ENCODE measurements around the gene LACC1.
A peak's percentile ranks its signal among the peaks of the same experiment; 100 is the strongest.

Gene LACC1

DNA sequence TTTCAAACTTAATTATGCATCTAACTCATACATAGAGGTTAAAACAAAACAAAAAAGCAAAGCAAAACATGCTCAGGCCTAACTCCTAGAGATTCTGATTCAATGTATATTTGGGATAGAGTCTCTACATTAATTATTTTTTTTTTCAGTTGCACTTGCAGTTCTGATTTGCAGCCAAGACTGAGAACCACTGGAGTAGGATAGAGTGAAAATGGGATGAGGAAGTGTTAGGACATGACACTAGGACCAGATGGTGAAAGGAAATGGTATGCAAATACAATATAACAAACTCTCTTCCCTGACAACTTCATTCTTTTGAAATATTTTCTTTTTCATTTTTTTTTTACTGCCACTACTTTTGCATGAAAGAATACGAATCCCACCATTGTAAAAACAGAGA lies 1.9 kb upstream of the LACC1 start:
- no peaks in the 10 kb centered on the region for H3K36me3 Mint-ChIP-seq
- peak overlapping the region; percentile 19 for H3K27ac Mint-ChIP-seq
- peaks cover 20% of the 10 kb centered on the region for H3K4me1 Mint-ChIP-seq
- peaks cover 21% of the 10 kb centered on the region for H3K27me3 Mint-ChIP-seq
- peak overlapping the region; percentile 73 for H3K4me3 Mint-ChIP-seq
- no peaks in the 10 kb centered on the region for H3K9me3 Mint-ChIP-seq

DNA sequence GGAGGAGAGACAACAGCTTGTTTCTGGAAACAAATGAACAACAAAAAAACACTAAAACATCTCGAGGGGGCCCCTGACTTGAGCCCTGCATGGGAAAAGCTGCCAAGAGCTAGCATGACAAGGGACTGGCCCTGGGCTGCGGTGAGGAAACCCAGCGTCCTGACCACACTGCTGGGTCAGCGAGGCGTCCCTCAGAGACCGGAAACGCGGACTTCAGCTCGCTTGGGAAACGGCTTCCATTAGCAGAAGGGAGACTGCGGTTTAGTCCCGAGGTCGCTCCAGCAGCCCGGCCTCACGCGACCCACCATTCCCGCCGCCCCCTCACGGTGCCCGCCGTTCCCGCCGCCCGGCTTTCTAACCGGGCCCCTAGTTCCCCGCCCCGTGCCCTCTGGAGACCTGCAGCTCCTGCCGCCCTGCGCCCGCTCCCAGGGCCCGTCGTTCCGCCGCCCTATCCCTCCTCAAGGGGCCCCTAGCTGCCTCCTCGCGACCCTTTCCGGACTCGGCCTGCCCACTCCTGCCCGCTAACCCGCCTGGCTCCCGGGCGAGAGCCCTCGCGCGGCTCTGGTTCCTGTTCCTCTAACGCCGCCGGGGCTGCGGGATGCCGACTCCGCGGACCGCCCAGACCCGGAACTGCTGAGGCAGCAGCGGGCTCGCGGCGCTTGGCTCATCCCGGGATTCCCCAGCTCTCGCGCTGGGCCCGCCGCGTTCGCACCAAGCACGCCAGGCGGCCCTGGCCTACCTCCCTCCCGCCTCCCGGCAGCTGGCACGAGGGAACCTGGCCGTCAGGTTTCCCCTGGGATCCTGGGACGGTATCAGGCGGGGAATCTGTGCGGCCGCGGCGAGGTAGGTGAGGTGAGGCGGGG lies 581 bp upstream of the LACC1 start, which contains the start of gene CCDC122:
Gene CCDC122 (minus strand): TSS at position 849 of the 863 bp plus-strand sequence. CDS start 10,364 bp downstream, outside the sequence.
- Mint-ChIP-seq H3K4me1 (peaks cover 20% of the 10 kb centered on the region), H3K27me3 (peaks cover 21% of the 10 kb centered on the region), H3K36me3 (no peaks in the 10 kb centered on the region), H3K9me3 (no peaks in the 10 kb centered on the region), H3K27ac (peak within 1 kb of the TSS; percentile 85), H3K4me3 (peak within 1 kb of the TSS; percentile 86)

DNA sequence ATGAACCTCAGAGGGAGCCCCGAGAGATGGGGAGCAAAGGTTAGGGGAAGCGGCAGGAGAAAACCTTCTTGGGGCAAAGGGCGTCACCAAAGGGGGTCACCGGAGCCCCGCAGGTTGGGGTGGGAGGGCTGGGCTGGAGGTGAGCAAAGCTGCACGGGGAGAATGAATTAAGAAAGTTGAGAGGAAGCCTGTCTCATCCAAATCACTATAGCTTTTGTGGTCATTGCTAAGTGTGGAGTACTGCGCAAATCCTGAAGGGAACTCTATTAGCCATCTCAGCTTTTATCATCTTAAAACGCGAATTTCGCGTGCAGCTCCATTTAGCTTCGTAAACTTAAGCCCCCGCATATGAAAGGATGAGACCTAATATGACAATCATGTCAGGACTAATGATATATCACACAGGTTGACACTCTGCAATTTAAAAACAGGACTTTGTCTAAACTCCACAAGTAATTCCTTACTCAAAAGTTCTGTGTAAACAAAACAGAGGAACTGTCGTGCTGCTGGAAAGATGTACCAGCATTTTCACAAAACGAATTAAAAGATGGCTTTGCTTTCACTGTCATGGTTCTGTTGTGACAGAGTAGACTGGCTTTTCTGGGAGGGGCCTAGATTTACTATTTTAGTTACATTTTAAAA lies 631 bp downstream of the LACC1 start:
- Mint-ChIP-seq H3K9me3 (no peaks in the 10 kb centered on the region), H3K4me3 (peak overlapping the region; percentile 86), H3K36me3 (no peaks in the 10 kb centered on the region), H3K27ac (peak overlapping the region; percentile 38), H3K27me3 (peaks cover 21% of the 10 kb centered on the region), H3K4me1 (peaks cover 20% of the 10 kb centered on the region)

DNA sequence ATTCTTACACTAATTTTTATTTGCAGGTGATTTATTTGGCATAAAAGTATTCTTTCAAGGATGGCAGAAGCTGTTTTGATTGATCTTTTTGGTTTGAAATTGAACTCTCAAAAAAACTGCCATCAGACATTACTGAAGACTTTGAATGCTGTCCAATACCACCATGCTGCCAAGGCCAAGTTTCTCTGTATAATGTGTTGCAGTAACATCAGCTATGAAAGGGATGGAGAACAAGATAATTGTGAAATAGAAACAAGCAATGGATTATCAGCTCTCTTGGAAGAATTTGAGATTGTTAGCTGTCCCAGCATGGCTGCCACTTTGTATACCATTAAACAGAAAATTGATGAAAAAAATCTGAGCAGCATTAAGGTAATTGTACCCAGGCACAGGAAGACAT lies 1.2 kb downstream of the LACC1 start:
- no peak overlapping the region for H3K4me3 Mint-ChIP-seq
- no peaks in the 10 kb centered on the region for H3K36me3 Mint-ChIP-seq
- H3K4me1 Mint-ChIP-seq, result peaks cover 20% of the 10 kb centered on the region
- peaks cover 23% of the 10 kb centered on the region for H3K27me3 Mint-ChIP-seq
- no peak overlapping the region for H3K27ac Mint-ChIP-seq
- no peaks in the 10 kb centered on the region for H3K9me3 Mint-ChIP-seq

DNA sequence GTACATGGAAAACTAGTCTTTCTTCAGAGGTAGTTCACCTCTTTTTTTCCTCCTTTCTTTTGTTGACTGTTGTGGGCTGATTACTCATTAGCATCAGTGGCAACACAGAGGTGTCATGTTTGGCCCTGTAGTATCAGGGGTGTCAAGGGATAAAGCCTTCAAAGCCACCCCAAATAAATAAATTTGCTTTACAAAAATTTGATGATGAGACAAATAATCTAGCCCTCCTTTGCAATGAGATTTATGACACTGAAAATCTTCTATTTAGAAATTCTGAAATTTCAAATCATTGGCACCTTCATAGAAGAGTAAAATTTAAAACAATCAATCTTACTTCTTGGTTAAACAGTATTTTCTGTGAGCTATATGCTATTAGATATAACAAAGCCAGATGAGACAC lies 1.9 kb downstream of the LACC1 start:
- Mint-ChIP-seq H3K9me3 (no peaks in the 10 kb centered on the region), H3K27ac (no peak overlapping the region), H3K4me3 (peak overlapping the region; percentile 9), H3K27me3 (peaks cover 25% of the 10 kb centered on the region), H3K4me1 (peaks cover 20% of the 10 kb centered on the region), H3K36me3 (no peaks in the 10 kb centered on the region)

DNA sequence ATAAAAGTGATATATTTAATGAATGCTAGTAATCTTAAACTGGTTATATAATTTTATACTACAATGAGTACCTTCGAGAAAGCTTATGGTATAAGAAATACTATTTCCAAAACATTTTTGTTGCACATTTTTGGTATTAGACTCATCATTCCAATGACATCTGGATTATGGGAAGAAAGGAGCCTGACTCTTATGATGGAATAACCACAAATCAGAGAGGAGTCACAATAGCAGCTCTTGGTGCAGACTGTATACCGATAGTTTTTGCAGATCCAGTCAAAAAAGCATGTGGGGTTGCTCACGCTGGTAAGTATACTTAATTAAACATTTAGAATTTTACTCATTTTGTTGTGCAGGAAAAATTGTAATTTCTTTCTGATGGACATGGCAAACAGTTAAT lies 3.9 kb downstream of the LACC1 start:
- peaks cover 9% of the 10 kb centered on the region for H3K4me1 Mint-ChIP-seq
- no peaks in the 10 kb centered on the region for H3K36me3 Mint-ChIP-seq
- H3K27me3 Mint-ChIP-seq, result peaks cover 23% of the 10 kb centered on the region
- H3K9me3 Mint-ChIP-seq, result no peaks in the 10 kb centered on the region
- H3K27ac Mint-ChIP-seq, result no peak overlapping the region
- H3K4me3 Mint-ChIP-seq, result no peak overlapping the region

DNA sequence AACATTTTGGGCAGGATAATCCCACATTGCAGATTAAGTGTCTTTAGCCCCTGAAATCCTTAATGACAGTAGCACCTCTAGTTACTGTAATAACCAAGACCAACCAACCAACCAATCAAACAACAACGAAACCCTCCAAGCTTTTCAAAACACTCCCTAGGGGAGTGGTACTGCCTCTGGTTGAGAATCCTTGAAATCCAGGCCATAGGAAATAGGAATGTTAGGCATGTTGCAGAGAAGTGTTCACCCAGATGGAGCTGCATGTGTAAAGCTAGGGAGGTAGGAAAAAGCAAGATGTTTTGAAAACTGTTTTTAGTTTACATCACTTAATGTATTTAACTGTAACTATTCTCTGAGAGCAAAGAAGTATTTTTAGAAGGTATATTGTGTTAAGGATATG lies 4.5 kb downstream of the LACC1 start:
- Mint-ChIP-seq H3K4me1 (peaks cover 7% of the 10 kb centered on the region), H3K36me3 (no peaks in the 10 kb centered on the region), H3K4me3 (no peak overlapping the region), H3K9me3 (no peaks in the 10 kb centered on the region), H3K27ac (no peak overlapping the region), H3K27me3 (peaks cover 23% of the 10 kb centered on the region)

DNA sequence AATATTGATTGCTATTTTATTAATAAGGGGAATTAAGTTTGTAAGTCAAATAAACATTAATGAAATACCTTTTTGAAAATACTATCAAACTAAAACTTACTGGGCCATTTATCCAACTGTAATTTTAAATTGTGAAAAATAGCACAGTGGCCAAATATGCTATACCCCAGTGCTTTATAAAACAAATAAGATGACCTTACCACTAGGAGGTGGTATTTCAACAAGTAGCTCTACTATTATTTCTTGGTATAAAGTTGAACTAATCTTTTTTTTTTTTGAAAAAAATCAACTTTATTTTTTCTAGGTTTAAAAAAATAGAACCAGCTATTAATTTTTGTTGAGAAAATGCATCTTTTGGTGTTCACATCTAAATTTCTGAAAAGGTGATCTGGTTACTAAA lies 14.7 kb downstream of the LACC1 start:
- Mint-ChIP-seq H3K4me1 (no peaks in the 10 kb centered on the region), H3K36me3 (no peaks in the 10 kb centered on the region), H3K27me3 (peaks cover 10% of the 10 kb centered on the region), H3K4me3 (no peak overlapping the region), H3K9me3 (no peaks in the 10 kb centered on the region), H3K27ac (no peak overlapping the region)

DNA sequence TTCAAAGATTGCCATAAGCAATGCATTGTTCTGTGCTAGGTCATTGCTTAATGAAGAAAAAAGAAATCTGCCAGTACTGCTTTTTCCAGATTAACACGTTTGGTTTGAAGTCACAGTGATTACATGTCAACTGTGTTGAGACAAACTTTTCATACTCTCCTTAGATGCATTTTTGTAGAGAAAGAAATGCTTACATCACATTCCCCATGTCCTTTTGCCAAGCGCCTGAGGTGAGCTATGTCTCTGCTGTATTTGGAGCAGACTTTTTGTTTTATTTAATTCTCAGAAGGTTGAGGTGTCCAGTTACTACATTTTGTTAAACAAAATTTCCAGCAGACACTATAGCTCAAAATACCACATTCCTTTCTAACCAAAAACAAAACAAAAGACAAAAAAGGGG lies 16.2 kb downstream of the LACC1 start:
- Mint-ChIP-seq H3K4me1 (no peaks in the 10 kb centered on the region), H3K27ac (no peak overlapping the region), H3K4me3 (no peak overlapping the region), H3K9me3 (no peaks in the 10 kb centered on the region), H3K27me3 (peaks cover 7% of the 10 kb centered on the region), H3K36me3 (no peaks in the 10 kb centered on the region)

DNA sequence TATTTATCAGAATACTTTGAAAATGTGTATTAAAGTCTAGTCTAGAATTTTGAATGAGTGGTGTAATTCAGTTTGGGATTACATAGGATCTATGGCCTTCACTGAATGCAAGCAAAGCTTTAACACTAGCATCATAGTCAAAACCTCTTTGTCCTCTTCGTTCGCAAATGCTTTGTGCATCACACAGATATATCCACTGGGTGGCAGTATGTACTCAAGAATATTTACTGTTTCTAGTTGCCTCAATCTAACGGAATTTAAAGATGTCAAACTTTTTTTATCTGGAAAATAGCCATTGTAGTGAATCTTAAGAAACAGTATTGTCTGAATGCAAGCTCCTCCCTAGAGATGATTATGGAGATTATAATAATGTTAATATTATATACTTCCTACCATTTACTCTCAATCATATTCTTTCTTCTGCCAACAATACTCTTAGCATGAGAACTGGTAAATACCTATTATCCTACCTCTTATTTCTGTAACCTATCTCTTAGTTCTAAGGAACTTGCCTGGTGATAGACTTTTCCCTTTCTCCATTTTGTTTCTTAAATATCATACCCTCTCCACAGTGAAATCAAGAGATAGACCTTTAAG lies 25.8 kb downstream of the LACC1 start:
- Mint-ChIP-seq H3K4me1 (peaks cover 4% of the 10 kb centered on the region), H3K4me3 (no peak overlapping the region), H3K27me3 (peaks cover 20% of the 10 kb centered on the region), H3K9me3 (no peaks in the 10 kb centered on the region), H3K36me3 (no peaks in the 10 kb centered on the region), H3K27ac (no peak overlapping the region)

DNA sequence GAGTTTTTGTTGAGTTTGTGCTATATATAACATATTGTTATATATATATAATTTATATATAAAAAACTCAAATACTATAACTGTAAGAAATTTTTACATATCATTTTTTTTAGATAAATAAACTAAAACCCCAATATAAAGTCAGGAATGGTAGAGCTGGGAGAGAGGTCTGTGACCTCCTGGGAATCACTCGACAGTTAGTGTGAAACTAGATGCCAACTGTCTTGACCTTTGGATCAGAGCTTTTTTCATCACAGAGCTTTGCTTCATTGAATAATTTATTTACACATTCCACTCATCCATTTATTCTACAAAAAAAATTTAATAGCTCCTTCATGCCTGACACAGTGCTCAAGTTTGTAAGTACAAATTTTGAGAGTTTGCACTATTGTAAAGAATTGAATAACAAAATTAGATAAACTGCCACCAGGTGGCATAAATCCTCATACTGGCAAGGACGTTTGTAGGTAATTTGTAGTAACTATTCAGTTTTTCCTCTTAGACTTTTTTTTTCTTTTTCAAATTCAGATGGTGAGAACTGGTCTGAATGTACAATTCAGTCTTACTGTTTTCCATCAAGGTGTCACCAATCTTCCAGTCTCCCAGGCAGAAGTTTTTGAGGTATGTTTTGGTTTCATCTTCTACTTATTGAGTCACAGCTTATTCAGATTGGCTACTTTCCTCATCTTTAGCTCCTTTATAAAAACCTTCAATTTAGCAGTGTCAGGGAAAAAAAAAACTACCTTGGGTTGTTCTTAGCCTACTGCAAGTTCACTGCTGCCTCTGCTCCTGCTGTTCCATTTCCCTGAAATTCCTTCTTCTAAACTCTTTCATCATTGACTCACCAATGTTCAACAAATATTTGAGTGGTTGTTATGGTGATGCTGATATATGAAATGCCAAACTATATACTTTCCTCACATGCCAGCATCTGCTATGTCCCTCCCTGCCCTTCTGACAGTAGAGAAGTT lies 28.7 kb downstream of the LACC1 start:
- no peak overlapping the region for H3K4me3 Mint-ChIP-seq
- peaks cover 4% of the 10 kb centered on the region for H3K4me1 Mint-ChIP-seq
- peaks cover 16% of the 10 kb centered on the region for H3K27me3 Mint-ChIP-seq
- no peak overlapping the region for H3K27ac Mint-ChIP-seq
- no peaks in the 10 kb centered on the region for H3K9me3 Mint-ChIP-seq
- no peaks in the 10 kb centered on the region for H3K36me3 Mint-ChIP-seq

DNA sequence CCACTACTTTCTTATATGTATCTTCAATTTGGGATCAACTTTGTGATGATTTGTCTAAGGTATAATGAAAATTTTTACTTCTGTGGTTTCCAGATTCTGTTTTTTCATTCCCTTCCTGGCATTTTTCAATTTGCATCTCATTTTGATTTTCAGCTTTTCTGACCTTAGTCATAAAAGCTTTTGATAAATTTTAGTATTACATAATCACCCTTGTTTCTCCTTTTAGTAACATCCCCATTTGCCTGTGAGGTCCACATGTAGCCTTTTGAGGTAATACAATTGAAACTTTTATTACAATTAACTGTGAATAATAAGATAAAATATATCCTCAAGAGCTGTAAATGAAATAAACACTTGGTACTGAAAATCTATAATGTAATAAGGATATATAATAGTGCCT lies 31.2 kb downstream of the LACC1 start:
- Mint-ChIP-seq H3K4me3 (no peak overlapping the region), H3K27me3 (peaks cover 10% of the 10 kb centered on the region), H3K4me1 (peaks cover 4% of the 10 kb centered on the region), H3K27ac (no peak overlapping the region), H3K9me3 (no peaks in the 10 kb centered on the region), H3K36me3 (no peaks in the 10 kb centered on the region)

DNA sequence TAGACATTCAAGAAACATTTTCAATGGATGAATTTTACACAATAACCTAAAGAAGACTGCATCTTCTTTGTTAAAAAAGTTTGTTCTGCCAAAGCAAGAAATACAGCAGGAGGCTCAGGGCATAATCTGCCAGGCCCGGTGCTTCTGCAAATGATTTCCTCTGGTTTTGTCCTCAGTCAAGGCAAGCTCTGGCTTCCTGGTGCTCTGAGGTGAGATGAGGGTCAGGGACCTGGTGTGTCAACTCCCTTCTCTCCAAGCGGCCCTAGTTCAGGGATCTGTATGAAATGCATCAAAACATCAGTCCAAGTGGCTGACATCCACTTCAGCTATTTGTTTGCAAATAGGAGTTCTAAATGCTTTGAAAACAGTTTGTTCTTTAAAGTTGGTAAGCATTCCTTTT lies 31.6 kb downstream of the LACC1 start:
- H3K36me3 Mint-ChIP-seq, result no peaks in the 10 kb centered on the region
- H3K27ac Mint-ChIP-seq, result no peak overlapping the region
- peaks cover 8% of the 10 kb centered on the region for H3K27me3 Mint-ChIP-seq
- H3K4me3 Mint-ChIP-seq, result no peak overlapping the region
- H3K4me1 Mint-ChIP-seq, result peaks cover 4% of the 10 kb centered on the region
- H3K9me3 Mint-ChIP-seq, result no peaks in the 10 kb centered on the region

DNA sequence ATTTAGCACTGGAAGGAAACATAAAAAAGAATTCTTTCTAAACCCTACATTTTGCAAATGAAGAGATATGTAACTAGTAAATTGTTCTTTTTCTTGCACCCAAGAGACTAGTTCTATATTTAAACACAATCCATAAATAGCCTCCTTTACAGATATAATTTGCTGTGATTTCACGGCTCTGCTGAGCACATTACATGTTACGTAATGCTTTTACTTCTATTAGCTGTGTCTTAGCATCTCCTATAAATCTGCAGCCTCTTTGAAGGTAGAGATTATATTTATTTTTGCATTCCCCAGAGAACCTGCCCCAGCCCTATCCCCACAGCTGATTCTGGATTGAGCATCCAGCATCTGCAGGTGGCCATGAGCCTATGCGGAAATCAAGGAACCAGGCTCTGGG lies 32.2 kb downstream of the LACC1 start:
- Mint-ChIP-seq H3K27me3 (peaks cover 6% of the 10 kb centered on the region), H3K4me1 (peaks cover 4% of the 10 kb centered on the region), H3K4me3 (no peak overlapping the region), H3K36me3 (no peaks in the 10 kb centered on the region), H3K9me3 (no peaks in the 10 kb centered on the region), H3K27ac (no peak overlapping the region)

DNA sequence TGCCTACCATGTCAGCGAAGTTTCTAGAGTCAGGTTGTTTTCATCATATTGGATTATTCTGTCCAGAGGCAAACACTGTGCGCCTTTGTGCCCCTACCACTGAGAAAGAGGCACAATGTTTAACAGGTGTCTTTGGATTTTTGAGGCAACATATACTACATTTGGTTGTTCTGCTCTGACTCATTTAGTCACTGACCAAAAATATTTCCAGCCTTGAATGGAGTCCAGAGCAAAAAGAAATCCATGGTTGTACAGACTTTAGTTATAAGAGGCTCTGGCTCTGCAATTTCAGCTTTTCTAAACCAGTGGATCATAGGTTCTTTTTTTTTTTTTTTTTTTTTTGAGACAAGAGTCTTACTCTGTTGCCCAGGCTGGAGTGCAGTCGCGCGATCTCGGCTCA lies 35.7 kb downstream of the LACC1 start:
- Mint-ChIP-seq H3K9me3 (no peaks in the 10 kb centered on the region), H3K27me3 (peaks cover 9% of the 10 kb centered on the region), H3K27ac (no peak overlapping the region), H3K36me3 (no peaks in the 10 kb centered on the region), H3K4me3 (no peak overlapping the region), H3K4me1 (no peaks in the 10 kb centered on the region)

Data from activated naive CD4-positive, alpha-beta T cell treated with anti-CD3 and anti-CD28 coated beads, Interleukin-2, amount 50 U/mL, for 24 hours (primary cell).